NCI-H1092 (cell line): ENCODE measurements around the gene HMX1.

Source experiments
- DNase-seq: peaks from one replicate; lab custom pipeline; 2025; lab: John Stamatoyannopoulos, UW

The HMX1 gene

DNA sequence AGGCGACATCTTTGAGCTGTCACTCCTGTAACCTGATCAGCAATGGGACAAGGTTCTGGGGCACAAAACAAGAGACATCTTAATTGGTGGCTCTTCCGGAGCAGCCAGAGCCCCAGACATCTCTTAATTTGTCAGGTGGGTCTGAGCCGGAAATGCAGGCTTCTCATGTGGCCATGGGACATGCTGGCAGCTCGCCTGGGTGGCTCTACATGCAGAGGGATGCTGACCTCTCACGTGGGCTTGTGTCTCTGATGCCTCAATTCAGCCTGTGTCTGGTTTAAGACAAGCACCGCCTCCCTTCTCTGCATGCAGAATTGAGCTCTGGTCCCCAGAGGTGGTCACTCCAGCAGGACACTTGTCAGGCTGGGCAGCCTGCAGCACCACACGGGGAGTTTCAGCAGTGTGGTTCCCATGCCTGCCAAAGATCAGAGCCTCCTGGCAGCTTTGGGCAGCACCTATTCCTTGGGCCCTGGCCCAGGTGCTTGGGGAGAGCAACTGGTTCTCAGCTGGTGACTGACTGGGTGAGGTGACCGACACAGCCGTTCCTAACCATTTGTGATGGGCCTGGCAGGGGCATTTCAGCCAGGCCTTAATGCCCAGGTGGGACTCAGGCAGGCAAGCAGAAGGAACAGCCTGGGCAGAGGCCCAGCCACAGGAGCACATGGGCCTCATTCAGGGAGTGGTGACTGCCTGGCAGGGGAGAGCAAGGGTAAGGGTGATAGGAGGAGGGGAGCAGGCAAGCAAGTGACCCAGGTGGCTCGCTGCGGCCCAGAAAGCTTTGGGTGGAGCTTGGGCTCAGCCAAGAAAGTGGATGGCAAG lies 53.4 kb downstream of the HMX1 start:
- no peak for DNase-seq

- DNase-seq, result no peak
These were observed 53.9 kb downstream of the HMX1 start for GRCh38 chr4:8817813-8818062.

- DNase-seq, result no peak
These were observed 54.4 kb downstream of the HMX1 start for GRCh38 chr4:8817096-8817812.
